ENCODE results near the gene DDTL. TPM values are rescaled to one million over a fixed set of nuclear protein-coding genes. Genes with fewer than 3 reads are reported as not detected.
A peak's percentile ranks its signal among the peaks of the same experiment; 100 is the strongest.

The DDTL gene
- total RNA-seq, 8 experiments from 2014 or later = 1.7 to 10.5 (median 2.7) TPM

- in situ Hi-C loops (cut with MboI; ENCODE audit: low pct_unique_long_range_greater_than_20kb in 2 of 9, low sequenced_read_pairs in 9 of 9, unreplicated experiment in 9 of 9) = no loop called here
- Histone ChIP-seq H3K4me1 (replicated peaks in 1 of 2) (no peaks in the 10 kb centered on the region), H3K27ac (no peak overlapping the region), H3K4me3 (no peak overlapping the region)
- peak in 1 of 8 experiments; percentile 14 for ATAC-seq (replicated peaks in 6 of 8)
- 40 to 84% (median 75%) methylated on average over 1 to 5 of the region's 10 CpGs; no CpG with 5 or more reads in 6 of the 10 experiments for WGBS, 10 experiments
Observed at GRCh38 chr22:24002272-24002671, 35.6 kb downstream of the DDTL start.

- peak in 1 of 8 experiments; percentile 25 for ATAC-seq (replicated peaks in 6 of 8)
- H3K4me3 ChIP-seq = no peak overlapping the region
- H3K27ac ChIP-seq = no peak overlapping the region
- no peaks in the 10 kb centered on the region for H3K4me1 ChIP-seq (replicated peaks in 1 of 2)
- in situ Hi-C loops (cut with MboI; ENCODE audit: low pct_unique_long_range_greater_than_20kb in 2 of 9, low sequenced_read_pairs in 9 of 9, unreplicated experiment in 9 of 9) = no loop called here
- 40 to 100% (median 87%) methylated on average over 1 to 5 of the region's 5 CpGs; no CpG with 5 or more reads in 1 of the 10 experiments for WGBS, 10 experiments
Observed at GRCh38 chr22:24002851-24003250, 36.2 kb downstream of the DDTL start.

- Histone ChIP-seq H3K4me1 (replicated peaks in 1 of 2) (no peaks in the 10 kb centered on the region), H3K27ac (no peak overlapping the region), H3K4me3 (no peak overlapping the region)
- in situ Hi-C loops (cut with MboI; ENCODE audit: low pct_unique_long_range_greater_than_20kb in 2 of 9, low sequenced_read_pairs in 9 of 9, unreplicated experiment in 9 of 9) = no loop called here
- 41 to 82% (median 77%) methylated on average over 3 to 9 of the region's 9 CpGs; no CpG with 5 or more reads in 4 of the 10 experiments for WGBS, 10 experiments
- no peak for ATAC-seq (replicated peaks in 6 of 8)
Observed at GRCh38 chr22:24003887-24004286, 37.2 kb downstream of the DDTL start.

- in situ Hi-C loops (cut with MboI; ENCODE audit: low pct_unique_long_range_greater_than_20kb in 2 of 9, low sequenced_read_pairs in 9 of 9, unreplicated experiment in 9 of 9) = no loop called here
- Histone ChIP-seq H3K27ac (no peak within 1 kb of the TSS), H3K4me1 (replicated peaks in 1 of 2) (no peaks in the 10 kb centered on the region), H3K4me3 (no peak within 1 kb of the TSS)
- peak in 1 of 8 experiments; percentile 34 for ATAC-seq (replicated peaks in 6 of 8)
- WGBS, 10 experiments = 33 to 100% (median 61%) methylated on average over 1 to 6 of the region's 6 CpGs; no CpG with 5 or more reads in 2 of the 10 experiments
Observed at GRCh38 chr22:24005201-24005600, 38.5 kb downstream of the DDTL start, which contains the start of gene GSTT4. Gene GSTT4, minus strand, starts transcription at chr22:24005453. Its CDS starts 97 bp downstream, at chr22:24005356.

- in situ Hi-C loops (cut with MboI; ENCODE audit: low pct_unique_long_range_greater_than_20kb in 2 of 9, low sequenced_read_pairs in 9 of 9, unreplicated experiment in 9 of 9) = no loop called here
- H3K4me3 ChIP-seq = no peak overlapping the region
- 58 to 100% (median 68%) methylated on average over 1 to 9 of the region's 10 CpGs; no CpG with 5 or more reads in 2 of the 10 experiments for WGBS, 10 experiments
- no peaks in the 10 kb centered on the region for H3K4me1 ChIP-seq (replicated peaks in 1 of 2)
- no peak overlapping the region for H3K27ac ChIP-seq
- no peak for ATAC-seq (replicated peaks in 6 of 8)
Observed at GRCh38 chr22:24006207-24006913, 39.7 kb downstream of the DDTL start.

- no peak overlapping the region for H3K27ac ChIP-seq
- in situ Hi-C loops (cut with MboI; ENCODE audit: low pct_unique_long_range_greater_than_20kb in 2 of 9, low sequenced_read_pairs in 9 of 9, unreplicated experiment in 9 of 9) = no loop called here
- no peak for ATAC-seq (replicated peaks in 6 of 8)
- 60 to 100% (median 71%) methylated on average over 3 to 6 of the region's 6 CpGs; no CpG with 5 or more reads in 4 of the 10 experiments for WGBS, 10 experiments
- no peaks in the 10 kb centered on the region for H3K4me1 ChIP-seq (replicated peaks in 1 of 2)
- H3K4me3 ChIP-seq = no peak overlapping the region
Observed at GRCh38 chr22:24006914-24007214, 40.2 kb downstream of the DDTL start.

- Histone ChIP-seq H3K4me1 (replicated peaks in 1 of 2) (peaks cover 2 to 3% of the 10 kb centered on the region in 2 donors), H3K4me3 (no peak overlapping the region), H3K27ac (no peak overlapping the region)
- no peak for ATAC-seq (replicated peaks in 6 of 8)
- 0 to 78% (median 64%) methylated on average over 1 to 8 of the region's 8 CpGs; no CpG with 5 or more reads in 1 of the 10 experiments for WGBS, 10 experiments
- in situ Hi-C loops (cut with MboI; ENCODE audit: low pct_unique_long_range_greater_than_20kb in 2 of 9, low sequenced_read_pairs in 9 of 9, unreplicated experiment in 9 of 9) = no loop called here
Observed at GRCh38 chr22:24007253-24008021, 40.7 kb downstream of the DDTL start.

- 44 to 83% (median 60%) methylated on average over 1 of the region's 1 CpG; no CpG with 5 or more reads in 5 of the 10 experiments for WGBS, 10 experiments
- ATAC-seq (replicated peaks in 6 of 8) = no peak
- in situ Hi-C loops (cut with MboI; ENCODE audit: low pct_unique_long_range_greater_than_20kb in 2 of 9, low sequenced_read_pairs in 9 of 9, unreplicated experiment in 9 of 9) = no loop called here
- Histone ChIP-seq H3K27ac (no peak overlapping the region), H3K4me3 (no peak overlapping the region), H3K4me1 (replicated peaks in 1 of 2) (peaks cover 7% of the 10 kb centered on the region in 2 donors)
Observed at GRCh38 chr22:24008022-24008283, 41.3 kb downstream of the DDTL start.

GRCh38 chr22:24008381-24009226 is 41.9 kb downstream of the DDTL start:
- in situ Hi-C loops (cut with MboI; ENCODE audit: low pct_unique_long_range_greater_than_20kb in 2 of 9, low sequenced_read_pairs in 9 of 9, unreplicated experiment in 9 of 9) = no loop called here
- Histone ChIP-seq H3K4me1 (replicated peaks in 1 of 2) (peaks cover 7% of the 10 kb centered on the region in 2 donors), H3K4me3 (no peak overlapping the region), H3K27ac (no peak overlapping the region)
- 6 to 90% (median 78%) methylated on average over 2 to 5 of the region's 6 CpGs; no CpG with 5 or more reads in 2 of the 10 experiments for WGBS, 10 experiments
- no peak for ATAC-seq (replicated peaks in 6 of 8)

GRCh38 chr22:24009227-24010017 is 42.7 kb downstream of the DDTL start:
- Histone ChIP-seq H3K4me3 (no peak overlapping the region), H3K4me1 (replicated peaks in 1 of 2) (peaks cover 7% of the 10 kb centered on the region in 2 donors), H3K27ac (no peak overlapping the region)
- in situ Hi-C loops (cut with MboI; ENCODE audit: low pct_unique_long_range_greater_than_20kb in 2 of 9, low sequenced_read_pairs in 9 of 9, unreplicated experiment in 9 of 9) = no loop called here
- WGBS, 10 experiments = 41 to 89% (median 60%) methylated on average over 2 to 4 of the region's 7 CpGs; no CpG with 5 or more reads in 2 of the 10 experiments
- ATAC-seq (replicated peaks in 6 of 8) = no peak

- peaks cover 7% of the 10 kb centered on the region in 2 donors for H3K4me1 ChIP-seq (replicated peaks in 1 of 2)
- in situ Hi-C loops (cut with MboI; ENCODE audit: low pct_unique_long_range_greater_than_20kb in 2 of 9, low sequenced_read_pairs in 9 of 9, unreplicated experiment in 9 of 9) = no loop called here
- no peak for ATAC-seq (replicated peaks in 6 of 8)
- no peak overlapping the region for H3K4me3 ChIP-seq
- WGBS, 10 experiments = 80 to 100% (median 92%) methylated on average over 1 to 2 of the region's 2 CpGs; no CpG with 5 or more reads in 3 of the 10 experiments
- no peak overlapping the region for H3K27ac ChIP-seq
Observed at GRCh38 chr22:24010018-24010391, 43.3 kb downstream of the DDTL start.

- H3K27ac ChIP-seq = peak overlapping the region; percentile 57 to 85
Observed at GRCh38 chr22:24011735-24012068, 45.0 kb downstream of the DDTL start.

More at GRCh38 chr22:24011735-24012068, 45.0 kb downstream of the DDTL start:
- Histone ChIP-seq H3K4me1 (replicated peaks in 1 of 2) (peaks cover 7% of the 10 kb centered on the region in 2 donors), H3K4me3 (peak overlapping the region; percentile 74 to 82 (median 78))
- peak in 1 of 8 experiments; percentile 1 for ATAC-seq (replicated peaks in 6 of 8)
- 0 to 4% (median 0%) methylated on average over 1 to 7 of the region's 10 CpGs; no CpG with 5 or more reads in 3 of the 10 experiments for WGBS, 10 experiments
- in situ Hi-C loops (cut with MboI; ENCODE audit: low pct_unique_long_range_greater_than_20kb in 2 of 9, low sequenced_read_pairs in 9 of 9, unreplicated experiment in 9 of 9) = no loop called here
